GM12891 (cell line): Measurements from ENCODE around the gene PIRT.

Experiments used
- POLR2A ChIP-seq: IDR thresholded peaks from 2 replicates; pipeline ENCODE4 v1.6.1; 2011; ENCODE audit warnings: low read depth, low read length, control low read depth
- POLR2AphosphoS5 ChIP-seq: IDR thresholded peaks from 2 replicates; pipeline ENCODE4 v1.6.1; 2011; ENCODE audit warnings: low read depth, low read length, control low read depth
- POU2F2 ChIP-seq: IDR thresholded peaks from 2 replicates; pipeline ENCODE4 v1.6.1; 2011; ENCODE audit warnings: low read depth, mild to moderate bottlenecking, control low read depth, low read length, moderate library complexity
- TAF1 ChIP-seq: IDR thresholded peaks from 2 replicates; pipeline ENCODE4 v1.6.1; 2011; ENCODE audit warnings: low read depth, low read length, control low read depth

- no peak for TF ChIP-seq POLR2AphosphoS5
- TF ChIP-seq POU2F2: no peak
- no peak for TF ChIP-seq POLR2A
- no peak for TF ChIP-seq TAF1
These were observed 61.5 kb downstream of the PIRT start for GRCh38 chr17:10776381-10776780.
